Measurements from ENCODE around the gene CLVS2. TPM values are rescaled to one million over a fixed set of nuclear protein-coding genes. Genes with fewer than 3 reads are reported as not detected.
A peak's percentile ranks its signal among the peaks of the same experiment; 100 is the strongest.

Gene CLVS2
- polyA plus RNA-seq, 4 donors: 0.06 to 0.40 TPM; not detected in 2

DNA sequence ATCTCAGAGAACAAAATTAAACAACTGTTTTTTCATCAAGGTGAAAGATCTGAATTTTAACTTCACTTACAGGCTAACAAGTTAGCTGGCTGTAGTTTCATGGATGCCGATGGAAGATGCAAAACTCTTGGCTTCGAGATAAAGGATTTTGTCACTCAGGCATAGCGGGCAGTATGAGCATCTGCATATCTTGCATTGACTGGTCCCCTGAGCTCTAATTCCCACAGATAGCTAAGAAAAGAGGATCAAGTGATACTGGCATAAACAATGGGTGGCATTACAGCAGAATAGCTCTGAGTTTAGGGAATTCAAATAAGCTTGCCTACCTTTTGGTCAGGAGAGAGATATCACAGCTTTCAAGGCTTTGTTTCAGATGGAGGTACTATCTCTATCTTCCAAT lies 1.8 kb upstream of the CLVS2 start:
- Histone ChIP-seq H3K27me3 (ENCODE audit: control insufficient read depth in 3 of 3, insufficient read depth in 3 of 3, low read length in 3 of 3) (peaks cover 0 to 35% (median 17%) of the 10 kb centered on the region in 3 donors), H3K36me3 (ENCODE audit: control insufficient read depth in 3 of 3, insufficient read depth in 2 of 3, low read depth in 1 of 3, low read length in 3 of 3) (no peaks in the 10 kb centered on the region), H3K9me3 (ENCODE audit: control insufficient read depth in 2 of 2, insufficient read depth in 1 of 2, low read depth in 1 of 2, low read length in 1 of 2) (peaks cover 0 to 2% of the 10 kb centered on the region in 2 donors), H3K4me3 (ENCODE audit: low read depth in 1 of 3, low read length in 3 of 3) (no peak overlapping the region), H3K4me1 (ENCODE audit: control insufficient read depth in 3 of 3, insufficient read depth in 2 of 3, low read depth in 1 of 3, low read length in 2 of 3) (no peaks in the 10 kb centered on the region), H3K27ac (ENCODE audit: low read depth in 1 of 3, low read length in 2 of 3) (no peak overlapping the region)
- 69 to 77% (median 75%) methylated on average over 3 of the region's 3 CpGs for WGBS, 3 donors
- FAIRE-seq: no peak
- no peak for DNase-seq

DNA sequence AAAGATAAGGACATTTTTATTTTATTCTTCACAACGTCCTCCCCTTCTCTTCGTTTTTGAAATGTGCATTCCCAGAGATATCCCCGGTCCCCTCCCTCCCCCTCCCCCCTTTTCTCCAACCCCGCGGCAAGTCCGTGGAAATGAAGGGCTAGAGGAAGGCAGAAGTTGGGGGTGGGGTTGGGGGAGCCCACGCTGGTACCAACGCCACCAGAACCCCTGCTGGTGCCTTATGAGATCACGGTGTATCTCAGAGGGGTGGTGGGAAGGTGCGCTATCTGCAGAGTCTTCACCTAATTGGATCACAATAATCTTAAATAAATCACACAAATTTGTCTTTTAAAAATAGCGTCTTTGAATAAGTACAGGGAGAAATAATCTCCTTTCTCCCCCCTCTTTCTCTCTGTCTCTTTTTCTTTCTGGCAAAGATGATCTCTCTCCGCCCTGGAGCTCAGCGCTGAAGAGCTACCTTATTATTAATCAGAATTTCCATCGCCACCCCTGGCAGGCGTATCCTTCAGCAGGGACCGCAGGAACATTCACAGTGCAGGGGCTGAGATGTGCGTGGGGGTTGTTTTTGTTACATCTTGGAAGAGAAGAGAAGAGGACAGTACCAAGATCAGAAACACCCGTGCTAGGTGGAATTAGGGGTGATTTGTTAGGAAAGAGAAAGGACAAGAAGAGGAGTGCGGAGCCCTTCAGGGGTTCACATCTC lies 915 bp downstream of the CLVS2 start:
- Histone ChIP-seq H3K27ac (ENCODE audit: low read depth in 1 of 3, low read length in 2 of 3) (peak overlapping the region in 1 of 3 donors; percentile 14), H3K27me3 (ENCODE audit: control insufficient read depth in 3 of 3, insufficient read depth in 3 of 3, low read length in 3 of 3) (peaks cover 0 to 35% (median 20%) of the 10 kb centered on the region in 3 donors), H3K36me3 (ENCODE audit: control insufficient read depth in 3 of 3, insufficient read depth in 2 of 3, low read depth in 1 of 3, low read length in 3 of 3) (no peaks in the 10 kb centered on the region), H3K4me3 (ENCODE audit: low read depth in 1 of 3, low read length in 3 of 3) (no peak overlapping the region), H3K9me3 (ENCODE audit: control insufficient read depth in 2 of 2, insufficient read depth in 1 of 2, low read depth in 1 of 2, low read length in 1 of 2) (peaks cover 0 to 2% of the 10 kb centered on the region in 2 donors), H3K4me1 (ENCODE audit: control insufficient read depth in 3 of 3, insufficient read depth in 2 of 3, low read depth in 1 of 3, low read length in 2 of 3) (peaks cover 0 to 4% (median 0%) of the 10 kb centered on the region in 3 donors)
- peak in 1 of 2 donors; percentile 2 for DNase-seq
- 24 to 33% (median 30%) methylated on average over 17 to 19 of the region's 19 CpGs for WGBS, 3 donors
- no peak for FAIRE-seq

DNA sequence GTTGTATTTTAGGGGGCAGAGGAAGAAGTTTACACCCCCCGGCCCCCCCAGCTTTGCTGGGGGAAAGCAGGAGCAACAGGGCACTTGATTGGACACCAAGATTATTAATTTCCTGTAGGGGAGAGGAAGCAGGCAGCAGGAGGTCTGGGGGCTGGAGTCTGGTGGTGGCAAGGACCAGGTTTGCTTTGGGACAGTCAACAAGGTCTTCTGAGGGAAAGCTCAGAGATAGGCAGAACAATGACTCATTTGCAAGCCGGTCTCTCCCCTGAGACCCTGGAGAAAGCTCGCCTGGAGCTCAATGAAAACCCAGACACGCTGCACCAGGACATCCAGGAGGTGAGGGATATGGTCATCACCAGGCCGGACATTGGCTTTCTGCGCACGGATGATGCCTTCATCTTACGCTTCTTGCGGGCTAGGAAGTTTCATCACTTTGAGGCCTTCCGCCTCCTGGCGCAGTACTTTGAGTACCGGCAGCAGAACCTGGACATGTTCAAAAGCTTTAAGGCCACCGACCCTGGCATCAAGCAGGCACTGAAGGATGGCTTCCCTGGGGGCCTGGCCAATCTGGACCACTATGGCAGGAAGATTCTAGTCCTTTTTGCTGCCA lies 1.6 kb downstream of the CLVS2 start:
- Histone ChIP-seq H3K4me3 (ENCODE audit: low read depth in 1 of 3, low read length in 3 of 3) (no peak overlapping the region), H3K9me3 (ENCODE audit: control insufficient read depth in 2 of 2, insufficient read depth in 1 of 2, low read depth in 1 of 2, low read length in 1 of 2) (peaks cover 0 to 2% of the 10 kb centered on the region in 2 donors), H3K4me1 (ENCODE audit: control insufficient read depth in 3 of 3, insufficient read depth in 2 of 3, low read depth in 1 of 3, low read length in 2 of 3) (peaks cover 0 to 4% (median 0%) of the 10 kb centered on the region in 3 donors), H3K36me3 (ENCODE audit: control insufficient read depth in 3 of 3, insufficient read depth in 2 of 3, low read depth in 1 of 3, low read length in 3 of 3) (no peaks in the 10 kb centered on the region), H3K27ac (ENCODE audit: low read depth in 1 of 3, low read length in 2 of 3) (no peak overlapping the region), H3K27me3 (ENCODE audit: control insufficient read depth in 3 of 3, insufficient read depth in 3 of 3, low read length in 3 of 3) (peaks cover 0 to 35% (median 20%) of the 10 kb centered on the region in 3 donors)
- WGBS, 3 donors: 89 to 90% (median 89%) methylated on average over 13 of the region's 13 CpGs
- no peak for DNase-seq
- FAIRE-seq: no peak

DNA sequence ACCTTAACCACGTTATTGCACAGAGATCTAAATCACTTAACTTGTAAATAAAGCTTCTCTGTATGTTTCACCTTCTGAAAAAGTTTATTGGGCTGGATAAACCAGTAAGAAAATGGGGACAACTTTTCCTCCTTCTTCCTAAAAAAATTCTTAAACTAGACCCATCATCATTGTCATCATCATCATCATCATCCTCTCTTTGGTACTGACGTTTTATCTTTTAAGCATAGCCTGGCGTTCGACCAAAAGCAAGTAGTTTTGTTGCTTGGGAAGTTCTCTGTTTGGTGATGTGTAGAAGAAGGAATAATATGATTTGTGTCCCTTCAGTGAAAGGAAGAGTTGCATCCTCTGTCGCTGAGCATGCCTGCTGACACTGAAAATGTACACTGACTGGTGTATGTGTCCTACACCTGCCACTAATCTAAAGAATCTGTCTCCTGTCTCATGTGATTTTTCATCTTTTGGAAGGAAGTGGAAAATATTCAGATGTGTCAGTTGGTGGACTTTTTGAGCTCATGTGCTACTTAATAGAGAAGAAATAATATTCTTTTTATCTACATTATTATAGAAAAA lies 2.5 kb downstream of the CLVS2 start:
- peaks cover 0 to 4% (median 0%) of the 10 kb centered on the region in 3 donors for H3K4me1 ChIP-seq (ENCODE audit: control insufficient read depth in 3 of 3, insufficient read depth in 2 of 3, low read depth in 1 of 3, low read length in 2 of 3)
- peaks cover 0 to 2% of the 10 kb centered on the region in 2 donors for H3K9me3 ChIP-seq (ENCODE audit: control insufficient read depth in 2 of 2, insufficient read depth in 1 of 2, low read depth in 1 of 2, low read length in 1 of 2)
- 63 to 67% (median 66%) methylated on average over 5 of the region's 5 CpGs for WGBS, 3 donors
- DNase-seq (no peak), FAIRE-seq (no peak)
- no peaks in the 10 kb centered on the region for H3K36me3 ChIP-seq (ENCODE audit: control insufficient read depth in 3 of 3, insufficient read depth in 2 of 3, low read depth in 1 of 3, low read length in 3 of 3)
- H3K27ac ChIP-seq (ENCODE audit: low read depth in 1 of 3, low read length in 2 of 3): no peak overlapping the region
- H3K4me3 ChIP-seq (ENCODE audit: low read depth in 1 of 3, low read length in 3 of 3): no peak overlapping the region
- peaks cover 0 to 35% (median 20%) of the 10 kb centered on the region in 3 donors for H3K27me3 ChIP-seq (ENCODE audit: control insufficient read depth in 3 of 3, insufficient read depth in 3 of 3, low read length in 3 of 3)

DNA sequence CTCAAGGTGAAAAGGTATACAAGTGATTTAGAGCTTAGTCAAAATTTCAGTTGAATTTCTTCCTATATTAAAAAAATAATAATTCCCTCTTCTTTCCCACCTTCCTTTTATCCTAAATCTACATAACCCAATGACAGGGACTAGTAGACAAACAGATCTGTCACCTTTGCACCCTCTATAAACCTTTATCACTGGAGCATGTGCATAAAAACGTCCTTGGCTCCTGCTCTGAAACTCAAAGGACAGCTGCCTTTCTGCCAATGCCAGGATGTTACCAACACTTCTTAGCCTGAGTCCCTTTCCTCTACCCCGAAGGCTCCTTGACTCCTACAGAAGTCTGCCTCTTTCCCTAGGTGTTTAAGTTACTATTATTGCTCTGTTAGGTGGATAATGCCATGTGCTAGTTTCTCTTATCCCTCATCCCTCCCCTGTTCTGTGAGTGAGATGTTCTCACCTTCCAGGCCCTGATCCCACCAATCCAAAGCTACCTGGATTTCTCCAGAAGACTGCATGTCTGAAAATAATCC lies 4.3 kb downstream of the CLVS2 start:
- peaks cover 0 to 2% of the 10 kb centered on the region in 2 donors for H3K9me3 ChIP-seq (ENCODE audit: control insufficient read depth in 2 of 2, insufficient read depth in 1 of 2, low read depth in 1 of 2, low read length in 1 of 2)
- peak; percentile 16 to 26 for DNase-seq
- H3K27me3 ChIP-seq (ENCODE audit: control insufficient read depth in 3 of 3, insufficient read depth in 3 of 3, low read length in 3 of 3): peaks cover 0 to 27% (median 18%) of the 10 kb centered on the region in 3 donors
- H3K27ac ChIP-seq (ENCODE audit: low read depth in 1 of 3, low read length in 2 of 3): no peak overlapping the region
- H3K4me3 ChIP-seq (ENCODE audit: low read depth in 1 of 3, low read length in 3 of 3): no peak overlapping the region
- peaks cover 0 to 4% (median 0%) of the 10 kb centered on the region in 3 donors for H3K4me1 ChIP-seq (ENCODE audit: control insufficient read depth in 3 of 3, insufficient read depth in 2 of 3, low read depth in 1 of 3, low read length in 2 of 3)
- FAIRE-seq: no peak
- H3K36me3 ChIP-seq (ENCODE audit: control insufficient read depth in 3 of 3, insufficient read depth in 2 of 3, low read depth in 1 of 3, low read length in 3 of 3): no peaks in the 10 kb centered on the region
- WGBS, 3 donors: 11 to 31% (median 29%) methylated on average over 2 of the region's 2 CpGs

DNA sequence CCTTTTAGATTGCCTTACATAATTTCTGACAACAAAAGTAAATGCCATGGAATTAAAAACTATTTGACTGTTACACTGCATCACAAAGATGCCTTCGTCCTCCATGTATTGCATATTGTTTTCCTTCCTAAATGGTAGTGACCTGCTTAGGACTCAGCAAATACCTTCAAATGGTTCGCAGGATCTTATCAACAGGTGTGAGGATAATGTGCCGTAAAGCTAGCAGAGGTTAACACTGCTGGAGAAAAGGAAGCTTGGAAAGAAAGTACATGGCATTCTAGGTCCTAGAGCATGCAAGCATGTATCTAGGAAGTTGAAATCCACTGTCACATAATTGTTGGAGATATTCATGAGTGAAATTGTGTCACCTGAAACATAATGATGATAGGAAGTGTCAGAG lies 5.5 kb downstream of the CLVS2 start:
- H3K27me3 ChIP-seq (ENCODE audit: control insufficient read depth in 3 of 3, insufficient read depth in 3 of 3, low read length in 3 of 3): peaks cover 0 to 17% (median 15%) of the 10 kb centered on the region in 3 donors
- FAIRE-seq (no peak), DNase-seq (peak in 1 of 2 donors; percentile 35)
- WGBS, 3 donors: 43 to 72% (median 47%) methylated on average over 3 of the region's 3 CpGs
- H3K4me1 ChIP-seq (ENCODE audit: control insufficient read depth in 3 of 3, insufficient read depth in 2 of 3, low read depth in 1 of 3, low read length in 2 of 3): peaks cover 0 to 4% (median 0%) of the 10 kb centered on the region in 3 donors
- H3K27ac ChIP-seq (ENCODE audit: low read depth in 1 of 3, low read length in 2 of 3): peak overlapping the region in 1 of 3 donors; percentile 11
- no peaks in the 10 kb centered on the region for H3K36me3 ChIP-seq (ENCODE audit: control insufficient read depth in 3 of 3, insufficient read depth in 2 of 3, low read depth in 1 of 3, low read length in 3 of 3)
- peaks cover 0 to 2% of the 10 kb centered on the region in 2 donors for H3K9me3 ChIP-seq (ENCODE audit: control insufficient read depth in 2 of 2, insufficient read depth in 1 of 2, low read depth in 1 of 2, low read length in 1 of 2)
- no peak overlapping the region for H3K4me3 ChIP-seq (ENCODE audit: low read depth in 1 of 3, low read length in 3 of 3)

DNA sequence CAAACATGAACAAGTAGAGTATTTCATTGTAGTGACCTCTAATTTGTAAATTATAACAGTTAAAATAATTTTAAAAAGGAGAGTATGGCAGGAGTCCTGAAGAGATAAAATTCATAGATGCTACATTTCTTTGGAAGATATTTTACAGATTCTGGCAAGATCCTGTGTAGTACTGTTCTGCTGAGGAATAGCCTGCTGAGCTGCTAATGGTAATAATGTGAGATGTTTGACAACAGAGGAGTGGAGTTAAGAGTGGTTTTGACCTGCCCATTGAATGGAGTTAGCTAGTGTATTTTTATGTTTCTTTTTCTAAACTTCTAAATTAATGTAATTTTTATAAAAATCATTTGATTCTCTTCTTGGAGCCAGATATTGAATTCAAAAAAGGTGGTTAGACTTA lies 11.8 kb downstream of the CLVS2 start:
- H3K4me3 ChIP-seq (ENCODE audit: low read depth in 1 of 3, low read length in 3 of 3): no peak overlapping the region
- H3K27me3 ChIP-seq (ENCODE audit: control insufficient read depth in 3 of 3, insufficient read depth in 3 of 3, low read length in 3 of 3): no peaks in the 10 kb centered on the region
- no peak overlapping the region for H3K27ac ChIP-seq (ENCODE audit: low read depth in 1 of 3, low read length in 2 of 3)
- DNase-seq (no peak), FAIRE-seq (no peak)
- no peaks in the 10 kb centered on the region for H3K4me1 ChIP-seq (ENCODE audit: control insufficient read depth in 3 of 3, insufficient read depth in 2 of 3, low read depth in 1 of 3, low read length in 2 of 3)
- no peaks in the 10 kb centered on the region for H3K36me3 ChIP-seq (ENCODE audit: control insufficient read depth in 3 of 3, insufficient read depth in 2 of 3, low read depth in 1 of 3, low read length in 3 of 3)
- H3K9me3 ChIP-seq (ENCODE audit: control insufficient read depth in 2 of 2, insufficient read depth in 1 of 2, low read depth in 1 of 2, low read length in 1 of 2): no peaks in the 10 kb centered on the region

DNA sequence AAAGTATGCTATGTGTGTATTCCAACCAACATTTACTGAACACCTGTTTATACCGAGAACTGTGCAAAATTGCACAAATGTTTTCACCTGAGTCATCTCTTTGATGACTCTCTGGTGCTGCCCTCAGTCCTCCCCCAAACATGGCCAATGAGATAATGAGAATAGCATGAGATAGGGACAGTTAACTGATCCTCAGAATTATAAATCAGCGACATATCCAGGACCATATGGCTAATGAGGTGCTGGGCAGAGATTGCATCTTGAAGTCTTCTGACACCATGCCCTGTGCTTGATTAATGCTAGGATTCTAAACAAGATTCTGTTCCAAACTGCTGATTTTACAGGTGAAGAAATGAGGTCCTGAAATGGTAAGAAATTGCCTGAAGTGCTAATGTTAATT lies 13.0 kb downstream of the CLVS2 start:
- Histone ChIP-seq H3K27me3 (ENCODE audit: control insufficient read depth in 3 of 3, insufficient read depth in 3 of 3, low read length in 3 of 3) (no peaks in the 10 kb centered on the region), H3K27ac (ENCODE audit: low read depth in 1 of 3, low read length in 2 of 3) (no peak overlapping the region), H3K9me3 (ENCODE audit: control insufficient read depth in 2 of 2, insufficient read depth in 1 of 2, low read depth in 1 of 2, low read length in 1 of 2) (no peaks in the 10 kb centered on the region), H3K4me1 (ENCODE audit: control insufficient read depth in 3 of 3, insufficient read depth in 2 of 3, low read depth in 1 of 3, low read length in 2 of 3) (no peaks in the 10 kb centered on the region), H3K4me3 (ENCODE audit: low read depth in 1 of 3, low read length in 3 of 3) (no peak overlapping the region), H3K36me3 (ENCODE audit: control insufficient read depth in 3 of 3, insufficient read depth in 2 of 3, low read depth in 1 of 3, low read length in 3 of 3) (no peaks in the 10 kb centered on the region)
- no peak for FAIRE-seq
- WGBS, 3 donors: 67 to 86% (median 75%) methylated on average over 2 of the region's 2 CpGs
- no peak for DNase-seq
